GM21717 (cell line): Measurements from ENCODE around the gene PXDC1.

ENCODE experiments used
- ATAC-seq: cut with Tn5 transposase; IDR thresholded peaks from one replicate; pipeline ENCODE4 v1.9.1; 2021; ENCODE audit warnings: mild to moderate bottlenecking, moderate library complexity; ENCODE audit not compliant: unreplicated experiment

The PXDC1 gene

GRCh38 chr6:3751077-3751729, at the start of gene PXDC1:
TSS of gene PXDC1 (minus strand) at chr6:3751713. CDS start at chr6:3751531, 182 bp downstream.
- ATAC-seq = peak; percentile 12

DNA sequence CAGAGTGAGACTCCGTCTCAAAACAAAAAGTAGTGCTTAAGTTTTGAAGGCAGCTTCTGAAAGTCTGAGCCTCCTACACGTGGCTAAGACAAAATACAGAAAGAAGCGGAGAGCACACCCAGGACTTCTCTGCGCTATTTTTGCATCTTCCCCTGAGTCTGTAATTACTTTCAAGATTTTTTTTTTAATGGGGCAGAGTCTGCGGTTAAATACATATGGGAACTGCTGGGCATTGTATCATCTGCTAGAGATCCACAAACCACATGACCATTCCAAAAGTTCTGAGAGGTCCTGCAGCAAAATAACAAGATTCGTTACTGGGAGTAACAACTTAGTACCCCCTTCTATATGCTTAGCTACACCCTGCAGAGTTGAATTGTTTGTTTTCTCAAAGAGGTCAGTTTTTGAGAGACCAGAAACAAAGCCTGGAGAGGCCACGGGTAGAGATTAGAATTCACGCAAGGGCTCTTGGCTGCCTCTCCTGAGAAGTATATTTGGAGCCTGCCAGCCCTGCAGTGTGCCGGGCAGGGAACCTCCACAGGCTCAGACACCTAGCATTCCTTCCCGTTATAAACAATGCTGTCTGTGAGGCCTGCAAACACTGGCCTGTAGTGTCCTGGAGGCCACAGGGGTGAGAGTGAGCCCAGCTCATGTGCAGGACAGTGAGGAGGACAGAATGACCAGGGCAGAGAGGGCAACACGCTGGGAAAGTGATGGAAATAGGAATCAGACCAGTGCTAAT, 49.5 kb upstream of the PXDC1 start:
- no peak for ATAC-seq

GRCh38 chr6:3799719-3800118, 48.2 kb upstream of the PXDC1 start:
- ATAC-seq = no peak

DNA sequence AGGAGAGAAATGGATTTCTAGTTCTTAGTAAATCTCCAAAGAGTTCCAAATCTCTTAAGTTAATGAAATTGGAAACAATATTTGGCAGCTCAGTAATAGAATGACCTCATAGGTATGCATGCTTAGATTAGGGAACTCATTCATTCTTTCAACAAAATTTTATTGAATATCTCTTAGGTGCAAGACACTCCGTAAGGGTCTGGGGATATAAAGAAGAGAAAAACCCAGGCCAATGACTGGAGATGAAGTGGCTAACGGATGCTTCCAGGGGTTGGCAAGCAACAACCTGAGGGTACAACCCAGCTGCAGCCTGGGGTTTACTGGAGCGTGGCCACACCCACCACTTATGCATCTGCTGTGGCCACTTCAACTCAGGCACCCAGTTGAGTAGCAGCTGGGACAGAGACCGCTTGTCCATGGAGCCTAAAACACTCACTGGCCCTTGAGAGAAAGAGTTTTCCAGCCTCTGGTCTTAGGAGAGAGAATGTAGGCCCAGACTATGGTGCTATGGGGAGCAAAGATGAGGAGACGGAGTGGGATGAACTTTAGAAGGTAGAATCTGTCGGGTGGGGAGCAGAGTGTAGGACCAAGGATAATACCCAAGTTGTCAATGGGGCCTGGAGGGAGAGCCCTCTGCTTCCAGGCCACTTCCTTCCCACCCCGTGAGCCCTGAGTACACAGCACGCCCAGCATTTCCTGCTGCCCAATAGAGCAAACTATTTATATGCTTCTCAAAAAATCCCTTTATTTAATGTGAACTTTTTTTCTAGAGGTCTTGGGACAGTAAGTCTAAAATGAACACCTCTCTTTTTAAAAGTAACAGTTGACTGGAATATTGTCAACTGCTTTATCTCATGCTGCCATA, 46.8 kb upstream of the PXDC1 start:
- ATAC-seq = no peak

DNA sequence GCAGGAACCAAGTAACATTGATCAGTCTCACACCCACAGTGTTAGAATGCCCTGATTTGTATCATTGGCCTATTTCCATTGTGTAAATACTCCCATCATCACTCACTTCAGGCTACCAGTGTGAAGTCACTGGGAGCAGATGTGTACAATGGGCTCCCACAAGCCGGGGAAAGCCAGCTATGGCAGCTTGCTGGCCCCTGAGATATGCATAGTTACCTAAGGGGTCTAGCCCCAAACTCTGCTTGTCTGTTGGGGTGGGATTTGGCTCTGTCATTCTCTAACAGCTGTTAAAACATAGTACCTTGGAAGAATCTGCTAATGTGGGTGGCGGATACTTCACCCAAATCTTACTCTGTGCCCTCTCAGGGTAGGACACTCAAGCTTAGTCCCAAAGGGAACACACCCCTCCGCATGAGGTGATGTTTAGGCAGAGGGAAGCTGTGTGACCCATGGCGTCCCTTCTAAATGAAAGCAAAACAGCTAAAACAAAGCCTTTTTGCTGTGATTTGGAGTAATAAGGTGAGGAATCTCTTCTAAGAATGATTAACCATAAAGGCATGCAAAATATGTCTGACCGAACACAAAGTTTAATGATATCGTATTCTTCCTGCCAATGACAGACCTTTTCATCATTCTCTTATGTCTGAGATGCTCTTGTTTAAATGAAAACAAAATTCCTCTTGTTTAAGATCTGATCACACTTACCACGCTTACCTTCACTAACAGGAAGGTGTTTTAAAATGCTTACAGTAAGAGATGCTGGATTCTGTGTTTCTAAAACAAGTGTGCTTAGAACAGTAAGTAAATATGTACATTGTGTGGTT, 45.9 kb upstream of the PXDC1 start:
- no peak for ATAC-seq

DNA sequence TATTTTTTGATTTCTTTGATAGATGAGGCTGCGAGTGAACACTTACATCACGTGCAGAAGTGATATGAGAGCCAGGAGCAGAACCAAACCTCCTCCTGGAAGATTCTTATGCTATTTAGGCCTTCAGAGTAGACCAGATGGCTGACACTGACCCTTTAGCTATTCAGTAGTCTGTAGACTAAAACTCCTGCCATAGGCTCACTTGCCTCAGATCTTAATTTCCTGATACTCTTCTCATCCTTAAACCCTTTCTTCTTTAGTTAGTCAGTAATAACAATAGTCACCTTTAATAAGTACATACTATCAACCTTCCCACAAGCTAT, 45.2 kb upstream of the PXDC1 start:
- ATAC-seq = no peak

DNA sequence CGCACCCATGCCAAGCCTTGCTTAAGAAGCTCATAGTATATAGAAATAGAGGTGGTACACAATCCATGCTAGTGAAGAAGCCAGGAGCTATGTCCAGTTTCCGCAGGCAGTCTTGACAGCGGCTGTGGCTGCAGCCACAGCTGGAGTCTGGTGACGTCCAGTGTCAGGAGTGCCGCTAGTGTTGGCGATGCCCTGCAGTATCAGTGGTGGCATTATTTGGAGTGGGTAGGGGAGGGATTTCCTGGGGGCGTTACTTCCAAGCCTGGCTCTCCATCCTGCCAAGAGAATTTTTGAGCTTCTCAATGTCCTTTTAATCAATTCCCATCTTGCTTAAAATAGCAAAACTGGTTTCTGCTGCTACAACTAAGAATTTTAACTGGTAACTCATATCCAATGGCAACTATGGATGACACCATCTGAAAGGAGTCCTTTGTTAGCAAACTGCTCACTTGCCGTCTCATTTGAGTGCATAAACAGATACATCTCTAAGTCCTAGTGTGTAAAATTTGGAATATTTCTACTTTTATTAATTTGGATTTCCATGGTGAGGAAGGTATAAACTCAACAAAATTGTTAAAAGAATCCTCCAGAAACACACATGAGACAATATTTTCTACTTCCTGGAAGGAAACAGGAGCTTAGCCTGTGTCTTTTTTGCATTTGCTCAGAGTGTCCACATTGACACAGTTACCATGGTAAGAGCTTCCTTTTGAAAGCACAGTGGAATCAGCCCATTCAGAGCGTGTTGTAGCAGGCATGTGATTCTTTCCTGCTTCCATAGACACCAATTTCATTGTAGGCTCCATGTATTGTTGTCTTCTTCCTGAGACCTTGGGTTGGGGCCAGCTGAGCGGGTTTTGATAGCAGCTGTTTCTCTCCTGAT, 44.6 kb upstream of the PXDC1 start:
- no peak for ATAC-seq

DNA sequence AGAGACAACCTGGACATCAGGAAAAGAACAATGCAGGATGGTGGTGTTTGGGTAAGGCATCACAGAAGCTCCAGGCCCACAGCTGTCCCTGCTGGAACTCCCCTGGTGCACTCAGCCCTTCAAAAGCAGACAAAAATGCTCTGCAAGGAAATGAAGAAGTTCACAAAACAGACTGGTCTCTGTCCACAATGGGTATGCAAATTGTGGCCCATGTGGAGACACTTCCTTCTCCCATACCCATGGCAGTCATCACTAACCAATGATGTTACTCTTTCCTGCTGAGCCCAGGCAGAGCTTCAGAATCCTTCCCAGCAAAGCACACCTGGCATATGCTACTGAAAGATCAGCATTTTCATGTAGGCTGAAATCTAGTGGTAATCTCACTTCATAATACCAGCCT, 42.6 kb upstream of the PXDC1 start:
- ATAC-seq = peak; percentile 67

DNA sequence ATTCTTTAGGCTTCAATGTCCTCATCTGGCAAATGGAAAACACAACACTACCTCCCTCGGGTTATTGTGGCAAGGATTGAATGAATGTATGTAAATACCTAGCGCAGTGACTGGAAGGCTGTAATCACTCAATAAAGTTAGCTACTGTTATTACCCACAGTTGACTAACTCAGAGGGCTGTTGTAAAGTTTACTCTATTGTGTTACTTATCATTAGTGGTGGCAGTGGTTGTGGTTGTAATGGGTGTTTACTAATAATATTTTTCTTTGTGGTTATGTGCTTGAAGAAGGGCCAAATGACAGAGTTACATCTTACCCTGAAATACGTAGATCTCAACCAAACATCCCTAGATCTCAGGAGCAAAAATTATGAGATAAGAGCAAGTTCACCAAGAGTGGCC, 42.0 kb upstream of the PXDC1 start:
- no peak for ATAC-seq

- ATAC-seq = no peak
Measured at GRCh38 chr6:3791526-3792203, 40.2 kb upstream of the PXDC1 start.

DNA sequence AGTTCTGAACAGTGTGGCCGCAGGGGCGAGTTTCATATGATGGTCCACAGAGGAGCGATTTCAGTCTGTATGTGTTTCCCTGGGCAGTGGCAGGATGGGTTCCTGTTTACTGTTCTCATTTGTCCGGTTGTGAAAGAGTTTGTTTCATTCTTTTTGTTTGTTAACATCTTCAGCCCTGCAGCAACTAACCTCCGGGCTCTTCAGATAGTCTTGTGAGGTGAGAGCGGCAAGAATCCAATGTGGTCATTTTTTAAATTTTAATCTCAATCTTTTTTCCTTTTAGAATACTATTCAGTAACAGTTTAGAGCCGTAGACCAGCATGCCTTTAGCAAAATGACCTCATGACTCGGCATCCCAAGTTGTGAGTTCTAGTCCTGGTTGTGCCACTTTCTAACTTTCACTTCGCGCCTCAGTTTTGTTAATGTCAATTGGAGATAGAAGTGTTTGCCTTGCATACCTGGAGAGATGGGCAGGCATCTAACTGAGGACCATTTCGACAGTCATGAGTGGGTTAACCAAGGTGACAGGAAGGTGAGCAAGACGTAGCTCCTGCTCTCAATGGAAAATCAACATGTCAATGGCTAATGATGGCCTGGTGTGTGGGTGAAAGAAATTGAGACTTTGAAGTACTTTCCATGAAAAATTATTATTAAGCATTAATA, 38.5 kb upstream of the PXDC1 start:
- no peak for ATAC-seq

- ATAC-seq = no peak
Measured at GRCh38 chr6:3789018-3789895, 37.7 kb upstream of the PXDC1 start.

DNA sequence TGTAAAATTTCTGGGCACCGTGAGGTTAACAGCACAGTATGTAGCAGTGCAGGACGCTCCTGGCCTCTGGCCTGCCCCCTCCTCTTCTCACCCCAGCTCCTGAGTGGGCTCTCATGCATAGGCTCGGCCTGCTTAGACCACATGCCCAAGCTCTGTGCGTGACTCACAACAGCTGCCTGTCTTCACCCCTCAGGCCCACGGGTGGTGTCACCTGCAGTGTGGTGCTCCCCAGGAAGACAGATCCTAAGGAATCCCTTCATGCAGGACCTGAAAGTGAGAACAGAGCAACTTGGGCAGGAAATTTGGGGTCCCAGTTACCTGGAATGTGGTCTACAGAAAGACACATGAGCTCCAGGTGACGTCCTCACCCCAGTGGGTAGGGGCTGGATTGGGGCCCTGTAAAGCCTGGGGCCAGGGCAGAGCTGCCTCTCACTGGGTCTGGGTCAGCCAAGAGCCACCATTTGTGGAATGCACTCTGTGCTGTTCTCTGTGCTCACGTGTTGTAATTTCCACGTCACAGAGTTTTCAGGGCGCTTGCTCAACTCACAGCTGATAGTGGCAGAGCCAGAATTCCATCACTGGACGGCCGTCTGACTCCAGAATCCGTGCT, 37.0 kb upstream of the PXDC1 start:
- no peak for ATAC-seq

DNA sequence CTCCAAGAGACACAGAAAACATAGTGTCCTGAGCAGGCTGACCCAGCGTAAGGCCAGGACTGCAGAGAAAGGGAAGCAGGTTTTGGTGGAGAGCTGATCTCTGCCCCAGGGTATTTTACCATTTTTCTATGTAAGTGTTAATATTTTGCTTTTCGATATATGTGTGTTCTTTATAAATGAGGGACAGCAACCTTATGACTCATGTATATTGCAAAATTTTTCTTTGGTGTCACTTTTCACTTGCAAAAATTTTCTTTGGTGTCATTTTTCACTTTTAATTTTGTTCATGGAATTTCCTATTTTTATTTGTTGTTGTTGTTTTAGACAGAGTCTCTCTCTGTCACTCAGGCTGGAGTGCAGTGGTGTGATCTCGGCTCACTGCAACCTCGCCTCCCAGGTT, 34.6 kb upstream of the PXDC1 start:
- no peak for ATAC-seq

GRCh38 chr6:3785745-3786098, 34.2 kb upstream of the PXDC1 start:
- ATAC-seq = no peak

DNA sequence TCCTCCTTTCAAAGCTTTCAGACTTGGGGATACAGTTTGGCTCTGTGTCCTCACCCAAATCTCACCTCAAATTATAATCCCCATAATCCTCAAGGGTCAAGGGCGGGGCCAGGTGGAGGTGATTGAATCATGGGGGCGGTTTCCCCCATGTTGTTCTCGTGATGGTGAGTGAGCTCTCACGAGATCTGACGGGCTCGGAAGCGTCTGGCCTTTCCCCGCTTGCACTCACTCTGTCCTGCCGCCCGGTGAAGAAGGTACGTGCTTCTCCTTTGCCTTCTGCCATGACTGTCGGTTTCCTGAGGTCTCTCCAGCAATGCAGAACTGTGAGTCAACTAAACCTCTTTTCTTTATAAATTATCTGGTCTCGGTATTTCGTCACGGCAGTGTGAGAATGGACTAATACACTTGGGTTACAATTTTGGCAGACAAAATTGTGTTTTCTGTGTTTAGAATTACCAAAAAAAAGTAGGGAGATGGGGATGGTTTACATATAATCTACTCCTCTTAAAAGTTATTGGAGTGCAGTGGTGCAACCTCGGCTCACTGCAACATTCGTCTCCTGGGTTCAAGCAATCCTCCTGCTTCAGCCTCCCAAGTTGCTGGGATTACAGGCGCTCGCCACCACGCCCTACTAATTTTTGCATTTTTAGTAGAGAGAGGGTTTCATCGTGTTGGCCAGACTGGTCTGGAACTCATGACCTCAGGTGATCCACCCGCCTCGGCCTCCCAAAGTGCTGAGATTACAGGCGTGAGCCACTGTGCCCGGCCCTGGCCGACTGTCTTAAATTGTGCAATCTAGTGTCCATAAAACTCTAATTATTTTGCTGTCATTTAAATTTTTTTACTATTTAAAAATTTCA, 33.6 kb upstream of the PXDC1 start:
- ATAC-seq = no peak

- no peak for ATAC-seq
Measured at GRCh38 chr6:3784423-3784822, 32.9 kb upstream of the PXDC1 start.
